GDM1 (cell line): ENCODE data around the gene JOSD2.

Source experiments
- DNase-seq: peaks from one replicate; lab custom pipeline; 2025; lab: John Stamatoyannopoulos, UW

Gene JOSD2

DNA sequence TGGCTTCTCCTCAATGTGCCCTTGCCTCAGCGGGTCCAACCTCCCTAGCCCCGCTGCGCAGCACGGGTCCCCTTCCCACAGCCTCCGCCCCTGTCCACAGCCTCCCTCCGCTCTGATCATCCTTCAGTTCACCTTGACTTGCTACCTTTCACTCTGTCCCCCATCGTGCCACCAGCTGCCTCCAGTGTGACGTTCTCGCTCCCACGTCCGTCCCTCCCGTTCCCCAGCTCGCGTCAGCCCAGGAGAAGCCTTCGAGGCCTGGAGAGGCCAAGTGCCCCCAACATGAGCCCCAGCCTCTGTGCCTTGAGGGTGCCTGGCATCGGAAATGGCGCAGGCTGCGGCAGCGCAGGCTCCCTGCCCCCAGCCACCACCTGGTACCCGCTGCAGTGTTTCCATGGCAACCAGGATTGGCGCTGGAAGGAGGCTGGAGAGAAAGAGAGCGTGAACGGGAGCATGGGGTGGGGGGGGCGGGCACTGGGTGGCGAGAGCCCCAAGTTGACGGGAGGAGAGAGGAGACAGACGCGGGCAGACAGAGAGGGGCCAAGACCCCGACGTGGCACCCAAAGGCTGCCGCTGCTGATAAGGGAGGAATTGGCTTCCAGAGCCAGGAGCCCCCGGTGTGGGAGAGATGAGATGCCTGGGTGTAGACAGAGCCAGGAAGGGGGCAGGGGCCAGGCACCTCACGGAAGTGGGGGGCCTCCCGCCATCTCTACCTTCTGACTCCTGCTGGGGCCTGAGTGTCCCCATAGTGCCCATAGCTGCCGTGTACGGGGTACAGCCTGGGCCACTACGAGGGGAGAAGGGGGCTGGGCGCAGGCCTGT lies 3.6 kb upstream of the JOSD2 start:
- DNase-seq: no peak

DNA sequence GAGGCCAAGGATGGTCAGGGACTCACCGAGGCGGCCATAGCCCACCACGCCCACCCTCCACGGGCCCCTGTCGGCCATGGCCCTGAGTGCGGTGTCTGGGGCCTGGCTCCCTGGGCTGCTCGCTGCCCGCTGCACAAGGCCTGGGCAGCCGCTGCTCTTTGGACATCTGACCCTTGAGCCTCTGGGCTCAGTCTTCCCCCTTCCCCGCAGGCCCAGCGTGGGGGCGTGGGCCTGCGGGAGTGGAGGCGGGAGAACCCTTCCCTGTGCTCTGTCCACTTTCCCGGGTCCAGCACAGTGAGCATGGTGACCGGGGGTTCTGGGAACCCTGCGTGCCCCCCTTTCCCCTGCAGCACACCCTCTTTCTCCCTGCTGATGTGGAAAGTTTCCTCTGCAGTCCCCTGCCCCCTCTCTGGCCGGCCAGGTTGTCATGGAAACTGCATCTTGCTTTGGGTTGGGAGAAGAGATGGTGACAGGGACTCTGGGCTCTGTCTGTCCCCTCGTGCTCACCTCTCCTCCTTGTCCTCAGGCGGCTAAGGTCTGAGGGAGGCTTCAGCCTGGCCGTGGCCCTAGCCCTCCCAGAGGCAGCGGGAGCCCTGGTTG lies 2.9 kb upstream of the JOSD2 start, which contains the start of gene ASPDH:
TSS of gene ASPDH (minus strand) at position 168 of the 600 bp plus-strand sequence. CDS start at position 78, 90 bp downstream.
- no peak for DNase-seq

DNA sequence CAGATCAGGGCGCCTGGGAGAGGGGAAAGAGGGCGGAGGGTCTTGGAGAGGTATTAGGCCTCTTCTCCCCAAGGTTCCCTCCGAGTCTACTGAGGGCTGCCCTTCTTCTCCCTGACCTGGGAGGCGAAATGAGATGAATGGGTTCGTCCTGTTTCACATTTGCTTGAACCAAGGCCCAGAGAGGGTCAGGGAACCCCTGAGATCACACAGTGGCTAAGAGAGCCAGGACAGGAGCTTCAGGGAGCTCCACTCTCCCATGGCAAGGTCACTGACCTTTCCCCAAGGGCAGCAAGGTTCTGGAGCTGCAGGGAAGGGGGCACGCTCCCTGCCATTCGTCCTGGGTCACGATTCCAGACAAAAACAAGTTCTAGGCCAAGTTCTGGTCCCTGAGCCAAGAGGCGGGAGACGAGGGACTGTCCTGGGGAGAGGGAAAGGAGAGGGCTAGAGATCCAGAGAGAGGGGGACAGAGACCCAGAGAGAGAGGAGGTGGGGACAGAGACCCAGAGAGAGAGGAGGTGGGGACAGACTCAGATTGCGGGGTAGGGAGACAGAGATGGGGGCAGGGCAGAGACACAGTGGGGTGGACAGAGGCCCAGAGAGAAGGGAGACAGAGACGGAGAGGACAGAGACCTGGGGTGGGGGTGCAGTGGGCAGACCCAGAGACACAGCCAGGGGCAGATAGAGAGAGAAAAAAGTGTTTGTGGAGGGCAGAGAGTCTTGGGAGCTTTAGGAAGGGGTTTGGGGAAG lies 2.2 kb upstream of the JOSD2 start:
- DNase-seq: no peak

DNA sequence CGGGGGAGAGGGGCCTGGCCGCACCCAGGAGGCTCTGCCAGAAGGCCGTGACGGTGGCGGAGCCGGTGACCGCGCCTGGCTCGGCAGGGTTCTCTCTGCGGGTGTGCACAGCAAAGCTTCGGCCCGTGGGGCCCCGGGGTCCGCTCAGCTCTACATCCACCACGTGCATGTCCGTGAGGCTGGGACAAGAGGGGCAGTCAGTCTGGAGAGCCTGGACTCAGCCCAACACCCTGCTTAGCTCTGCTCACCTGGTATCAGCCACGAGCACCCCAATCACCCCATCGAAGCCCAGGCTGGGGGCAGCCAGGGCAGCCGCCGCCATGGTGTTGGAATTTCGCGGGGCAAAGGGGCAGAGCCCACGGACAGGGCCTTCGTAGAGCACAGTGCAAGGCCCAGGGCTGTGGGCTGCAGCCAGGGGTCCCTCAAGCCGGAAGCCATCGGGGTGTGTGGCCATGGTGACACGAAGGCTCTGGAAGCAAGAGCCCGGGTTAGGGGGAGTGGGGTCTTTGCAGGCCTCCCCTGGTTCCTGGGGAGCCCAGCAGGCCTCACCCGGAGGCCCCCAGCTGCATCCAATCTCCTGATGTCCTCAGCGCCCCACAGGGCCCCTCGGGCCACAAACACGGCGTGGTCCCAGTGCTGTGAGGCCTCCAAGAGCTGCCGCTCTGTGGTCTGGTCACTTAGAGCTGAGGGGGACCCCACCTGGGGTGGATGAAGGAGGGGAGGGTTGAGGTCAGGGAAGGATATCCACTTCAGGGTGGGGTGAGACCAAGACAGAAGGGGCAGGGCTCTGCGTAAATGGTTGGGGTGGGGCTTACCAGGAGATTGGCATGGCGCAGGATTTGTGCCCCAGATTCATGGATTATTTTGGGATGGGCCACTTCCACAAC lies 1.4 kb upstream of the JOSD2 start:
- DNase-seq: no peak

DNA sequence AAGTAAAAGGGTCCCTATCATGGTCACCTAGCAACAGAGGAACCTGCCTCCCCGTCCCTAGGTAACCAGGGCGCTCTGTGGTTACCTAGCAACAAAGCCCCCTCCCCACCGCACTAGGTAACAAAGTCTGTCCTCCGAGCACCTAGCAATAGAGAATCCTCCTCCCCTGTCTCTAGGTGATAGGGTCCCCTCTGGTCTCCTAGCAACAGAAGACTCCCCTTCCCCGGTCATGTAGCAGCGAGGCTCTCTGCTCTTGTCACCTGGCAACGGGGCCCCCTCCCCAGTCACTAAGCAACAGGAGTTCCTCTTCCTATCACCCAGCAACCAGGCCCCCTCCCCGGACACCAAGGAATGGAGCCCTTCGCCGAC lies 307 bp downstream of the JOSD2 start:
- no peak for DNase-seq

DNA sequence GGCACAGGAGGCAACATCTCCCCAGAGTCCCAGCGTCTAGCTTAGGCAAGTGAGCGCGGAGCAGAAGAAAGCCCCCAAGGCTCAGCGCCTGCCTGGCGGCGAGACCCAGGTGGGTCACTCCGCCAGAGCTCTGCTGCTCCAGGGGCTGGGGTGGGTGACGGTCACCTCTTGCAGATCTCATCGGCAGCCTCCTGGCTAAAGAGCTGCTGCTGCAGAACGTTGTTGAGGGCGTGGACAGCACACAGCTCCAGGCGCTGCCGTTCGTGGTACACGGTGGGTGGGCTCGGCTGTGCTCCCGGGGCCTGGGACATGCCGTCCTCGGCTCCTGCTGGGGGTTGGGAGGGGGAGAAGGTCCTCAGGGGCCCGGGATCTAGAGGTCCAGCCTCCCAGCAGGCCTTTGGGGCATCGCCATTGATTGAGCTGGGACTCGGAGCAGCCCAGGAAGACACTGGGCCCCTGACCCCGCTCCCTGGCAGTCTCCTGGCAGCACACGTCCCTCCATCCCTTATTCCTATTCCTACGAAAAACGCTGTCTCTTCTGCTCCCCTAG lies 795 bp downstream of the JOSD2 start:
- no peak for DNase-seq

DNA sequence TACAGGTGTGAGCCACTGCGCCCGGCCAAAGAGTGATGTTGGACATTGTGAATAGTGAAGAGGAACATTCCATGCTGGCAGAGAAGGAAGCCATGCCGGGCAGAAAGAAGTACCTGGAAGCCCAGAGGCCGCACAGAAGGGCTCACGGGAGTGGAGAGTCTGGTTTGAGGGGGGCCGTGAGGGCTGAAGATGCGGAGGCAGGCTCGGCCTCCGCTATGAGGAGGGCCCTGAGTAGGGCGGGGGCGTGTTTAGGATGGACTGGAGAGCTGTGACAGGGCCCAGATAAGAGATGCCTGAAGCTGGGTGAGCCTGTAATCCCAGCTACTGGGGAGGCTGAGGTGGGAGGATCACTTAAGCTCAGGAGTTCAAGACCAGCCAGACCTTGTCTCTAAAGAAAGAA lies 1.6 kb downstream of the JOSD2 start:
- no peak for DNase-seq

DNA sequence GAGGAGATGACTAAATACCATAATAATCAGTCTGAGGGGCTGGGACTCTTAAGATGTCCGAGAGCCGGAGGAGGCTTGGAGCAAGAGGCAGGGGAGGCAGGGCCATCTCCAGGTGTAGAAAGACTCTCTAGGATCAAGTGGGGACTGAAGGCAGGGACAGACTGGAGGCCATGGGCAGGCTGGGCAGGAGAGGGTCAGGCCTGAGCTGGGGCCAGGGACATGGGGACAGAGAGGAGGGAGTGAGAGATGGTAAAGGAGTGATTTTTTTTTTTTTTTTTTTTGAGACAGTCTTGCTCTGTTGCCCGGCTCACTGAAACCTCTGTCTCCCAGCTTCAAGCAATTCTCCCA lies 2.2 kb downstream of the JOSD2 start:
- DNase-seq: no peak

DNA sequence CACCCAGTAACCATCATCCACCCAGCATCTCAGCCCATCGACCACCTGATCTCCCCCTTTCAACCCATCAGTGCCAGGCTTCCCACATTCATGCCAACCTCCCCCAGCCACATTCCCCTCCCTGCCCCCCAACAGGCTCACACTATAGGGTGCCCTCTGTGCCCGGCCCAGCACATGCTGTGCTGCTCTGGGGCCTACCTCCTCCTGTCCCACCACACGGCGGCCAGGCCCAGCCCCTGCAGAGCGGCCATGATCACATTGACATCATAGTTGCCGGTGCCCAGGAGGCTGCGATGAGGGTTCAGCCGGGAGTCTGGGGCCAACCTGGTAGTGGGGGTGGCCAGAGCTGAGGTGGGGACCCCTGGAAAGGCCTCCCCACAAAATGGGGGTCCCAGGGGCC lies 3.6 kb downstream of the JOSD2 start:
- no peak for DNase-seq

DNA sequence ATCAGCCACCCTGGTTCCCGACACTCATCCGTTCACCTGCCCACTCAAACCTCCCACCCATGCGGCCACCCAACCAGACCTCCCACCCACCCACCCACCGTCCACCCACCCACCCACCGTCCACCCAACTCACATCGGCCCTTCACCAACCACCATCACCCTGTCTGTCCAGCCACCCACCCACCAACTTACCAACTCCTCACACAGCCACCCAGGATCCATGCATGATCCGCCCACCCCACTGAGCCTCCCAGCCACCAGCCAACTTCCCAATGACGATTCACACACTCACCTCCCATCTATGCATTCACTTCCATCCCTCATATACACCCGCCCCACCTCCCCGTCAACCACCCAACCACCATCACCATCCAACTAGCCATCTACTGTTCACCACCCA lies 4.3 kb downstream of the JOSD2 start:
- no peak for DNase-seq

DNA sequence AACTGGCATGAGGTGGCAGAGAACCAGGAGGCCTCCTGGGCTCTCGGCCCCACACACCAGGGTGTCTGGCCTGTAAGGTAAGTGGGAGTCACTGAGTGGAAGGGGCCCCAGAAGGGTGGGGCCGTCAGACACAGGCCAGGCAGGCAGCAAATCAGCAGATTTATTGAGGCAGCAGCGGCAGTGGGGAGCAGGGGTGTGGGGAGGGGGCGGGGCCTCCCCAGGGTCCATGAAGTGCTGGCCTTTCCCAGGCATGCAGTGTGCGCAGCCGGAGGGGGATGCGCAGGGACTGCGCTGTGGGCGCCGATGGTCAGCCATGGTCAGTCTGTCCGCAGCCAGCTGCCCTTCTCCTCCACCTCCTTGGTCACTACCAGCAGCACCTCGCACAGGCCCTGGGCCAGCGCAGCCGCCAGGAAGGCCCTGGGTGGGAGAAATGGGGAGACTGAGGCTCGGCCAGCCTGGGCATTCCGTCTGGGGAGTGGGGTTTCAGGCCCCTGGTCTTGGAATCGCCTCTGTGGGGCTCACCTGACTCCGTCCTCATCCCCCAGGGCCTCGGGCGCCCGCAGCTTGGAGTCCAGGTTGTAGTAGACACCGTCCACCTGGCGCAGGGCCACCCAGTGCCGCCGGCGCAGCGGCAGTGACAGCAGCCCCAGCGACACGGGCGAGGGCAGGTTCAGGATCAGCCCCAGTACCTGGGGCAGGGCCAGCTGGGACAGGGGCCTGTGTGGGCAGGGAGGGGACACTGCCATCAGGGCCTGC lies 5.0 kb downstream of the JOSD2 start:
- DNase-seq: no peak

DNA sequence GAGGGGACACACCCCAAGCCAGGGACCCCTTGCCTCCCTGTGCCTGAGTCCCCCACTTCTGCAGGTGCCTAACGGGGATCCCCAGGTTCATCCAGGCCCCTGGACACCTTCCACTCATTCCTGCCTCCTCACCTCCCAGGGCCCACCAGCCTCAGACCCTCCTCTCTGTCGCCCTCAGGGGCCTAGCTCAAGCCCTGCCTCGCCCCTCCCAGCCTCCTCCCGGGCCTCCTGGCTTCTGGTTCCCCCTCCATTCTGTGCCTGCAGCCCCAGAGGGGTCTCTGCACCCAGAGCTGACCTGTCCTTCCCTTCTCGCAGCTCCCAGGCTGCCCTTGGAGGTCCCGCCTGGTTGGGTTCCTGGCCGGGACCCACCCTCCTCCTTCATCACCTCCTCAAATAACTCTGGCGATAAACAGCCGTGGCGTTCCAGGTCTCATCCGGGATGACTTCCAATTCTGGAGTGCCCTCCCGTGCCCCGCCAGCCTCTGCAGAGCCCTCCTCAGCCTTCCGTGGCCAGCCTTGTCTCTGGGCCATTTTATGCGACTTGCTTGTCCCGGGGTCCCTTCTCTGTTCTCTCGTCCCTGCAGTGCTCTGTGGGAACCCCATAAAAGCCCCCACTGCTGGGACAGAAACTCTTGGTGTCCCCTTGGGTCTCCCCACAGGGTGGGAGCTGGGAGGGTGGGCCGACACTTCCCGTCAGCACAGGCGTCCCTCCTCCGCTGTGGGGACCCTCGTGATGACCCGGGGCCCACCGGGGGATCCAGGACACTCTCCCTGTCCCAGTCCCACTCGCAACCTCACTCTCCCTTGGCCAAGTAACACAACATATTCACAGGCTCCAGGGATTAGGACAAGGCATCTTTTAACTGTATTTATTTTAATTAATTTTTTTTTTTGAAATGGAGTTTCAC lies 9.2 kb downstream of the JOSD2 start:
- no peak for DNase-seq

DNA sequence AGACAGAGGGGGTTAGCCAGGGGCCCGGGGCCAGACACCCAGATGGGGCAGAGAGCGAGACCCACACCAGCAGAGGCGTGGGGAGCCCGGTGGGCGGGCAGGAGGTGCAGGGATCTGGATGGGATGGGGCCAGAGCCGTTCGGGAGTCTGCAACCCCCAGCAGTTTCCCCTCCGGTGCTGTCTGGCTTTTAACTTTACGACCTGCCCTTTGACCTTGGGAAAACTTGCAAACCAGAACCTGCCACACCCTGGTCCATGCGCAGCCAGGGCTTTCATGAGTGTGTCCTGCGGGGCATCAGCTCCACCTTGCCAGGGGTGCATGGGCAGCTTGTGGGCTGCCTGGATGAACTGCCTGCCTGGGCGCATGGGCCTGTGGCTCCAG lies 9.8 kb downstream of the JOSD2 start:
- no peak for DNase-seq

DNA sequence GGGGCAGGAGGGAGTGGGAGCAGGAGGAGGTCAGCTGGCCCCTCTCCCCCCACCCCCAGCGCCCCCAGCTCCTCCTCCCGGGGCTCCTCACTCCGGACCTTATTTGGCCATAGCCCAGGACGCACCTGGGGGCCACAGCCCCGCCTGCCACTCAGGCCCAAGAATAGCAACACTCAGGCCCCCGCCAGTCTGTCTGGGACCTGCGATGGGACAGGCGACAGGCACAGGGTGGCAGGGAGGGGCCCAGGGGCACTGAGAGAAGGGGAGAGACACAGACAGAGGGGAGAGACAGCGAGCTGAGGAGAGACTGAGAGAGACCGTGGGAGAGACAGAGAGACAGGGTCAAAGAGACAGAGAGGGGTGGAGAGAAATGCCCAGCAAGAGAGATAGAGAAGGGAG lies 10.2 kb downstream of the JOSD2 start:
- no peak for DNase-seq

DNA sequence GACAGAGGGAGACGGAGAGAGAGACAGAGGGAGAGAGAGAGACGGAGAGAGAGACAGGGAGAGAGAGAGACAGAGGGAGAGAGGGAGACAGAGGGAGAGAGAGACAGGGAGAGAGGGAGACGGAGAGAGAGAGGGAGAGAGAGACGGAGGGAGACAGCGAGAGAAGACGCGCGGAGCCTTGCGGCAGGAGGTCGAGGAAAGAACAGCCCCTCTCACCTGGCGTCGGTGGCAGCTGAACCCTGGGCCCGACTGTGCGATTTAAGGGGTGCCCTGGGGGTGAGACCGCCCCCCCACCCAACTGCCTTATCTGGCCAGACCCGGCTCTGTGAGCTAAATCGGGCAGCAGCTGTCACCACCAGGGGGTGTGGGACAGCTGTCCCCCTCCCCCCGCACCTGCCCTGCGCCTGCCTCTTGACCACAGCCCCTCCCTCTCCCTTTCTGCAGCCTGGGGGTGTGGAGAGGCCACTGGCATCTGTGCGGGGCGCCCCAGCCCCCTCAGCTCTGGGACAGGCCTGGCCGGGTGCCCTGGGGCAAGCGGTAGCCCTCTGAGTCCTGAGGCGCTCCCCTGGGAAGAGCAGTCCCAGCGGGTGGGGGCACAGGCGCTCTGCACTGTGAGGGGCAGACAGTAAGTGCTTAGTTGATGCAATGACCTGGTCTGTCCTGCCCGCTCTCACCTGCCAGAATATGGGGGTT lies 10.8 kb downstream of the JOSD2 start:
- DNase-seq: no peak

DNA sequence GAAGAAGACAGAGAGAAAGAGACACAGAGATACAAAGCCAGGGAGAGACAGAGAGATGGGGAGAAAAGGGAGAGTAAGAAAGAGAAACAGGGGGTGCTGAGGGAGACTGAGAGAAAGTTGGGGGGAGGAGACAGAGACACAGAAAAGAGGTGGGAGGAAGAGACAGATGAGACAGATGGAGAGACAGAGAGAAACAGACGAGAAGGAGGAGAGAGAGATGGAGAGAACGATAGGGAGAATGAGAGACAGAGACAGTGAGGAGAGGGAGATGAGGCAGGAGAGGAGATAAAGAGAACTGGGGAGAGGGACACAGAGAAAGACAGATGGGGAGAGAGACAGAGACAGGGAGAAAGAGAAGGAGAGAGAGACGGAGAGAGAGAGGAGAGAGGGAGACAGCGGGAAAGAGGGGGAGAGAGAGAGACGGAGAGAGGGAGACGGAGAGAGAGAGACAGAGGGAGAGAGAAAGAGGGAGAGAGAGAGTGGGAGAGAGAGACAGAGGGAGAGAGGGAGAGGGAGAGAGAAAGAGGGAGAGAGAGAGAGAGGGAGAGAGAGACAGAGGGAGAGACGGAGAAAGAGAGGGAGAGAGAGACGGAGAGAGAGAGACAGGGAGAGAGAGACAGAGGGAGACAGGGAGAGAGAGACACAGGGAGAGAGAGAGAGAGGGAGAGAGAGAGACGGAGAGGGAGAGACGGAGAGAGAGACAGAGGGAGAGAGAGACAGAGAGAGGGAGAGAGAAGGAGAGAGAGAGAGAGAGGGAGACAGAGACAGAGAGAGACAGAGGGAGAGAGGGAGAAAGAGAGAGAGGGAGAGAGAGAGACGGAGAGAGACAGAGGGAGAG lies 12.6 kb downstream of the JOSD2 start:
- no peak for DNase-seq

DNA sequence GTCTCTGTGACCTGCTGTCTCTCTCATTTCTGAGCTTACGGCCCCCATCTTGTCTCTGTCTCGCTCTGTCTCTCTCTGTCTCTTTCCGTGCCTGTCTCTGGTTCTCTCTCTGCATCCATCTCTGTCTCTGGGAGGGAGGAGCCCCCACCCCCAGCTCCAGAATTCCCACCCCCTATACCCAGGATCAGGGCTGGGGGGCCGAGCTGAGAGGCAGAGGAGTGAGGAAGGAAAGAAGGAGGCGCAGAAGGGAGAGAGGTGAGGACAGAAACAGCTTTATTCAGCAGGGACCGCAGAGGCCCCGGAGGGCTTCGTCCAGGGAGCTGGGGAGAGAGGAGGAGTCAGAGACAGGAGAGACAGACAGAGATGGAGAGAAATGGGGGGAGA lies 14.0 kb downstream of the JOSD2 start:
- DNase-seq: no peak

DNA sequence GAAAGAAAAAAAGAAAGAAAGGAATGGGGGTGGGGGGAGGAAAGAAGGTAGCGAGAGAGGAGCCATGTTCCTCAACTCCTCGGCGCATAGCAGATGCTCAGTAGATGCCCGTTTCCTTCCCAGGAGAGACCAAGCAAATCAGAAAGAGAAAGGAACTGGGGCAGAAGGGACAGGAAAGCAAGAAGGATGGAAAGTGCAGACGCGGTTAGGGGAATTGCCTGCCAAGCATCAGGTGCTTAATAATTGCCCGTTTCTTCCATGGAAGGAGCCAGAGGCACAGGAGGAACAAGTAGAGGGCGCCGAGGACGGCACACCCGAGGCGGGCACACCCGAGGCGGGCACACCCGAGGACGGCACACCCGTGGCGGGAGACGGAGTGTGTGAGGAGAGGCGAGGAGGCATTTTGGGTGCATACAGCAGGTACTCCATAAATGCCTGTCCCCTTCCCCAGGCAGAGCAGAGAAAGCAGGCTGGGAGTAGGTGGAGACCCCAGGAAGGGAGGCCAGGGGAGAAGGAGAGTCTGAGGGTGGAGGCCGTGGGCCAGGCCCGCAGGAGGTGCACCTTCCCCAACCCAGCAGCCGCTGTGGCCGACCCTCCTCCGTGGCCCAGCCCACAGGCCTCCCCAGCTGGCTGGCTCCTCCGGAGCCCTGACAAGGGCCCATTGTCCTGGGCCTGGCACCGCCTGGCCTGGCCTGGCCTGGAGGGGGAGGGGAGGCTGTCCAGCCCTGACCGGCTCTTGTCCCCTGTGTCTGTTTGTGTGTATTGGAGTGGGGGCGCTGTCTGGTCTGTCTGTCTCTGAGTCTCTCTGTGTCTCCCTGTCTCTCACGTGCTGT lies 14.6 kb downstream of the JOSD2 start:
- DNase-seq: no peak
